GM12873 (cell line): ENCODE results near the gene TDRD12.

Experiments
- TF ChIP-seq, protein P1 (sequence below): IDR thresholded peaks from 2 replicates; pipeline ENCODE4 v1.5.1; 2012; ENCODE audit warnings: low read depth, mild to moderate bottlenecking, moderate library complexity, low read length, control low read depth; ENCODE audit not compliant: insufficient read depth; ENCODE audit errors: missing control alignments

The TDRD12 gene

DNA sequence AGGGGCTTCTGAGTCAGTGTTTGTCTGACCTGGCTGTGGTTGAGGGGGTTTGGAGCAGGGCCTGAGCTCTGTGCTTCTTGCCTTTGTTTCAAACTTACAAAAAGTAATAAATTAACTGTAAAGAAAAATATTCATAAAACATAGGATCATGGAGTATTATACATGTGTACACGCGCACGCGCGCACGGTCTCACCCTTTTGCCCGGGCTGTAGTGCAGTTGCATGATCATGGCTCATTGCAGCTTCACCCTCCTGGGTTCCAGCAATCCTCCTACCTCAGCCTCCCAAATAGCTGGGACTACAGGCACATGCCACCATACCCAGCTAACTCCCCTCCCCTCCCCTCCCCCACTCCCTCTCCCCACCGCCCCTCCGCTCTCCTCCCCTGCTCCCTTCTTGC, 23.5 kb downstream of the TDRD12 start:
- TF ChIP-seq, protein P1, sequence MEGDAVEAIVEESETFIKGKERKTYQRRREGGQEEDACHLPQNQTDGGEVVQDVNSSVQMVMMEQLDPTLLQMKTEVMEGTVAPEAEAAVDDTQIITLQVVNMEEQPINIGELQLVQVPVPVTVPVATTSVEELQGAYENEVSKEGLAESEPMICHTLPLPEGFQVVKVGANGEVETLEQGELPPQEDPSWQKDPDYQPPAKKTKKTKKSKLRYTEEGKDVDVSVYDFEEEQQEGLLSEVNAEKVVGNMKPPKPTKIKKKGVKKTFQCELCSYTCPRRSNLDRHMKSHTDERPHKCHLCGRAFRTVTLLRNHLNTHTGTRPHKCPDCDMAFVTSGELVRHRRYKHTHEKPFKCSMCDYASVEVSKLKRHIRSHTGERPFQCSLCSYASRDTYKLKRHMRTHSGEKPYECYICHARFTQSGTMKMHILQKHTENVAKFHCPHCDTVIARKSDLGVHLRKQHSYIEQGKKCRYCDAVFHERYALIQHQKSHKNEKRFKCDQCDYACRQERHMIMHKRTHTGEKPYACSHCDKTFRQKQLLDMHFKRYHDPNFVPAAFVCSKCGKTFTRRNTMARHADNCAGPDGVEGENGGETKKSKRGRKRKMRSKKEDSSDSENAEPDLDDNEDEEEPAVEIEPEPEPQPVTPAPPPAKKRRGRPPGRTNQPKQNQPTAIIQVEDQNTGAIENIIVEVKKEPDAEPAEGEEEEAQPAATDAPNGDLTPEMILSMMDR, result no peak

DNA sequence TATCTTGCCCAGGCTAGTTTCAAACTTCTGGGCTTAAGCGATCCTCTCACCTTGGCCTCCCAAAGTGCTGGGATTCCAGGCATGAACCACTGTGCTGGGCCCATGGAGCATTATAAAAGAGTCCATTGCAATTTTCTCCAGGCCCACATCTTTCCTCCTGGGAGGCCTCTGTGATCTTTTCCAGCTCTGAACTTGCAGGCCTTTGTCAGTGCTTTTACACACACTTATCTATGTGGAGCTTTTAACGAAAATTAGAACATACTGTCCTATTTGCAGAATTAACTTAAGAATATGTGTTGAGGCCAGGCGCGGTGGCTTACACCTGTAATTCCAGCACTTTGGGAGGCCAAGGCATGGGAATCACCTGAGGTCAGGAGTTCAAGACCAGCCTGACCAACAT, 23.9 kb downstream of the TDRD12 start:
- TF ChIP-seq, protein P1, result no peak

DNA sequence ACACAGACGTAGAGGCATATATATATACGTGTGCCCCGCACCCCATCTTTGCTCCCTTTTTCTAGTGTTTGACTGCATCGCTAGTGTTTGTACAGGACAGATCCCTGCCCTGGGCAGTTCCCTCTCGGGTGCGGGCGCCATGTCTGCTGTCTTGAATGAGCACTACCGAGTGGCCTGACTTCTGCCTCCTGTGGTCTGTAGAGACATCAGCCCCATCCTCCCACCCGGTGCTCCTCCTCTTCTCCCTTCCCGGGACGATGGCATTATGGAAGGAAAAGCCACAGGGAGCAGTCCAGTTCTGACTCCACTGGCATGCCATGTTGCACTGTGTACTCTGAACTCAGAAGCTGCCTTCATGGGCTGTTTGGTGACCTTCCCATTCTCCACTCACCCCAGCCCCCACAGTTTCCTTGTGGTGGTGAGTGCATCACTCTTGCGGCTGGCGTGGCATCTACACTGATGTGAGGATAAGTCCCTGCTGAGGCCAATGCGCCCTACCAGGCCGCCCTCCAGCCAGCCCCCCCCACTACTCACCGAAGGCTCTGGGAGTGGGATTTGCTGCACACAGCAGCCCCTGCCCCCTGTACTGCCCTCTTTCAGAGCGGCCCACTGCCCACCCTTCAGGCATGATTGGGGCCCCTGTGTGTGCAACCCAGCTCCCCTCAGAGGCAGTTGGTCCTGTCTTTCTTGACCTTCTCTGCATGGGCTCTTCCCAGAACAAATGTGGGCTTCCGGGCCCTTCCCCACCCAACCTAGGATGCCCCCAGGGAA, 25.2 kb downstream of the TDRD12 start:
- TF ChIP-seq, protein P1, result no peak

DNA sequence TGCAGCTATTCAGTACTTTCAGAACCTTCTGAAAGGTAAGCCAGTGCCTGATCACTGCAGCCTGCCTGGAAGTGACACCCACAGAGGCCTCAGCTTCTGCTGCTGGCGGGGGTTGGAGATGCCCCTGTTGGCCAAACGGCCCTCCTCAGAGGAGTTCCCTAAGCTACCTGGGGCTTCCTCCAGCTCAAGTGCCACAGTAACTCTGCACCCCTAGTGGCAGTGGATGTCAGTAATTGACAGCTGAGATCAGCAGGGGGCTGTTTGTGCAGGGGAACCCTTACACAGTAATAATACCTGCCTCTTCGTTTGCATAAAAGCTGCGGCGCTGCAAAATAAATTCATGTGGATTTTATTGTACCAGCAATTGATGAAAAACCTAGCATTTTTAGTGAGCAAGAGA, 28.9 kb downstream of the TDRD12 start:
- TF ChIP-seq, protein P1, result peak; percentile 50

DNA sequence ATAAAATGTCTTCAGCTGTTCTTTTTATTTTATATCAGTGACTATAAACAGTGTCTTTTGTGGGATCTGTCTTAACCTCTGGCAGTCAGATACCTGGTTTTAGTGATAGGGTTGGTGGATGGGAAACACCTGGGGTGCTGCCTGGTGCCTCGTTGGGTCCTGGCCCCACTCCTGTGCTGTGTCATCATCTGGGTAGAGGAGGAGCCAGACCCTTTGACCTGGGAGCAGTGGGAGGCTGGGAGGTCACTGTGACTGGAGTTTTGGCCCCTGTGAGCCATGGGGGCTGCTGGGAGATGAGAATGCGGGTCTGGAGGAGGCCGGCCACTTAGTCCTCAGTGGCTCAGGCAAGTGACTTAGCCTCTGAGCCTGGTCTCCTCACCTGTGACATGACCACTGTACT, 29.4 kb downstream of the TDRD12 start:
- TF ChIP-seq, protein P1, result no peak

DNA sequence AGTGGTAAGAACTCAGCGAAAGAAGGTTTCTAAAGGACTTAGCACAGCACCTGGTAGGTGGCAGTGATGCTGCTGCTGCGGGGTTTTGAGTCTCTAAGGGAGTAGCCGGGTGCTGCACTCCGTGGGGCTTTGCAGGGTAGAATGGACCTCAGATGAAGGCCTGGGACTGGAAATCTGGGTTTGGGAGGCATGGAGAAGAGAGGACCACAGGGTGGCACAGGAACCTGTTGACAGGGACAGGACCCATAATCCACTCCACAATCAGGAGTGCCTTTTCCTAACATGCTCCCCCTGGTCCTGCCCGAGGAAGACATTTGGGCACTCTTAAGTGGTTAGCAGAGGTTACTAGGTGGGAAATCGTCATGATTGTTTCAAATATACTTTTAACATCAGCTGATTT, 29.8 kb downstream of the TDRD12 start:
- TF ChIP-seq, protein P1, result no peak

DNA sequence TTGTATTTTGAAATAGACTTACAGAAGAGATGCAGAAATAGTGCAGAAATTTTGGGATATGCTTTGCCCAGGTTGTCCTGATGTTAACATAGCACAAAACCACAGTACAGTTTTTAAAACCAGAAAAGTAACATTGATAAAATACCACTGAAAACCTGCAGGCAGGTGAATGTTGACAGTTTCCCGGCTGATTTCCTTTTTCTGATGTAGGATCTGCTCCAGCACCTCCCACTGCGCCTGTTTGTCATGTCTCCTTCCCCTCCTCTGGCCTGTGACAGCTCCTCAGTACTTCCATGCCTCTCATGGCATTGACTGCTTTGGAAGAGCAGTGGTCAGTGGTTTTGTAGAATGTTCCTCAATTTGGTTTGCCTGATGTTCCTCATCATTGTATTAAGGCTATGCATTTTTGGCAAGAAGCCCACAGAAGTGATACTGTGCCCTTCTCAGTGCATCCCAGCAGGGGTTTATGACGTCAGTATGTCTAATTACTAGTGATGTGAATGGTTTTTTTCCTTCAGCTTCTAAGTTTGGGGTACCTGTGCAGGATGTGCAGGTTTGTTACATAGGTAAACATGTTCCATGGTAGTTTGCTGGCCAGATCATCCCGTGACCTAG, 31.0 kb downstream of the TDRD12 start:
- TF ChIP-seq, protein P1, result no peak
